GM21528 (cell line): ENCODE measurements around the gene KCNQ1OT1.

Source experiments
- ATAC-seq: cut with Tn5 transposase; IDR thresholded peaks from one replicate; pipeline ENCODE4 v1.9.1; 2021; ENCODE audit warnings: mild to moderate bottlenecking, moderate library complexity; ENCODE audit not compliant: unreplicated experiment, low FRiP score

The KCNQ1OT1 gene

DNA sequence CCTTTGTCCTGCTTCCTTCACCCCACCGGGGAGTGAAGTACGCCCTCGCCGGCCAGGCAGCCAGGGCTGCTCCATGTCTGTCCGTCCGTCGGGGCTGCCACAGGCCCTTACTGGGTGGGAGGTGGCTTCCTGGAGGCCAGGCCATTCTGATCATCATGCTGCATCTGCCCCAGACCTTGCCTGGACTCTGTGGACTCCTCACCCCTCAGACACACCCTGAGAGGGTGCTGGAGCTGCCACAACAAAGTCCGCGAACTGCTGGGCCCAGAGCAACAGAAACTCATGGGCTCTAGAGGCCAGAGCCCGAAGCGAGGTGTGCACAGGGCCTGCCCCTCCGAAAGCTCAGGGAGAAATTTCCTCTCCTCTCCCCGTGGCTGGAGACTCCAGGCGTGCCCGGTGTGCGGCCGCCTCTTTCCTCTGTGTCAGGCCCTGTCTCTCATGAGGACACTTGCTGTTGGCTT is 124.2 kb downstream of the KCNQ1OT1 start:
- ATAC-seq, result no peak

DNA sequence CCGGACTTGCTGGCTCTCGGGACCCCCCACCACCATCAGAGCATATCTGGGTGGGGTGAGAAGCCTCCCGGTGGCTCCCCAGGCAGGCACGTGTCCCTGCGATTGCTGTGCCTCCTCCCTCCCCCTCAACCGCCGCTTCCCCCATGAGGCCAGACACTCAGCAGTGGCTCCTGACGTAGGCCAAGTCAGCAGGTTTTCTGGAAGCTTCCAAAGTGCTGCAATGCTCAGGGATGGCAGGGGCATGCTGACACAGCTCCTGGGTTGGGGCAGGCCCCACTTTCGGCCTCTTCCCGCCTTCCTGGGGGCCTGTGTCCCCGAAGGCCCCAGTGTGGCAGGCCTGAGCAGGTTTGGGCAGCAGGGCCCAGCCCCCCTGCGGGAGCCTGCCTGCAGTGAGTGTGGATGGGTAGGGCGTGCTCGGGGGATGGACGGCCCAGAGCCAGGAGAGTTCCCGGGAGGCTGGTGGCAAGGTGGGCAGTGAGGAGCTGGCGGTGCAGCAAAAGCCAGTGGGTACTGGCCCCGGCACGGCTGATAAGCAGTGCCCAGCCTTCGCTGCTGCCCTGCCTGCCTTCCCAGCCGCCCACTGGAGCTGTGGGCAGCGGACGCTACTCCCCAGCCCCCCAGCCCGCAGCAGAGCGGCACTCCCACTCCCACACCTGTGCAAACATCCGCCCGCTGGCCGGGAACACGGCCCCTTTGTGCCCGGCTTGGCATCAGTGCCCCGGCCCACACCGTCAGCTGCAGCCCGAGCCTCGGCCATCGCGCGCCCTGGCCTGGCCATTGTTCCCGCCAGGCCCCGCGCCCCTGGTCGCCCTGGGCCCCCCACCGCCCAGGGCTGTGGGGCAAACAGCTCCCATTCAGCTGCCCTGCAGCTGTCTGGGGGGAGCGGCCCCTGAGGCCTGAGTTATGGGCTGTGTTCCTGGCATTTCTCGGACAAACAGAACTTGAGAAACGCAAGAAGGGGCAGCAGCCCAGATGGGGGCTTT is 125.0 kb downstream of the KCNQ1OT1 start:
- no peak for ATAC-seq

DNA sequence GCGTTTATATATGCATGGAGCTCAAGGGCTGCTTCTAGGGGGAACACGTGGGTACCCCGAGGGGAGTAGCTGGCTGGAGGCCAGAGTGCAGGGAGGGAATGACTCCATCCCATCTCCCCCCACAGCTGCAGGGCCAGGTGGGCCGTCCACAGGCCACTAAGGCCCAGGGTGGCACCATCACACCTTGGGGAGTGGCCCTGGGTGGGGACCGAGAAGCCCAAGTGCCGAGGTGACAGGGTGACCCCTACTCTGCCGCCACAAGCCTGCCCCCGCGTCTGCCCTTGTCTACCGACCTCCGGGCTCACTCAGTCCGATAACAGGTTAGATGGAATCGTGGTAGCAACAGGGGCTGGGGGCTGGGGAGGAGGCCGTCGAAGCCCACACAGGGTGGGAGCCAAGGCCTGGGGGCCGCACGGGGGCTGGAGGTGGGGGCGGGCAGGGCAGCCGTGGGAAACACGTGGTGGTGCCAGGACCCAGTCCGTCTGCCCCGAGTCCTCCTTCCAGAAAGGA is 125.7 kb downstream of the KCNQ1OT1 start:
- ATAC-seq, result no peak

DNA sequence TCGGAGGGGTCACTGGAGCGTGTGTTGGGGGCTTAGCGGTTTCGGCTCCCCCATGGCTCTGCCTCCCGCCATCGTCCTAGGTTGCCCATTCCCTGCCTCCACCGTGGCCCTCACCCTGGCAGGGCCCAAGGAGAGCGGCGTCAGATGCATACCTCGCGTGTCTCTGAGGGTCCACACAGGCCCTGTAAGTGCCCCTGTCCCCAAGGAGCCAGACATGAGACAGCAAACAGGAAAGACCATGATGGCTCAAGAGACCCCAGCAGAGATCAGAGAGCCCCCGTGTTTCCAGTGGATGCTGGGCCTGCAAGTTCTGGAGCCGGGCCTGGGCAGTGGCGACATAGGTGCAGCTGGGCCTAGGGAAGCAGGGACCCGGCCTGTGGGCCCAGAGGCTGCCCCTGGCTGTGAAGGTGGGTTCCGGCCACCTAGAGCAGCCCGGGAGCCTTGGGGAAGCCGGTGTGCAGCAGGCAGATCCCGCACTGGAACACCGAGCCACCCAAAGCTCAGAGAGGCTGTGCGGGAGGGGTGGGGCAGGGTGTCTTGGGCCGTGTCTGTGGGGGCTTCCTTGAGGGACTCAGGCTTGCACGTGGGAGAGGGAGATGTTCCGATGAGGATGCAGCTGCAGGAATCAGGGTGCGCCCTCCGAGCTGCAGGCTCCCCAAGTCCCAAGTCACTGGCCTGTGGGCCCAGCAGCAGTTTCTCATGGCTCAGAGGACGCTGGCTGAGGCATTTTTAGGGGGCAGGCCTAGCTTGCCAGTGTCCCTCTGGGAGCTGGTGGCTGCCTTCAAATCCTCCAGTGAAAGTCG is 126.4 kb downstream of the KCNQ1OT1 start:
- no peak for ATAC-seq

DNA sequence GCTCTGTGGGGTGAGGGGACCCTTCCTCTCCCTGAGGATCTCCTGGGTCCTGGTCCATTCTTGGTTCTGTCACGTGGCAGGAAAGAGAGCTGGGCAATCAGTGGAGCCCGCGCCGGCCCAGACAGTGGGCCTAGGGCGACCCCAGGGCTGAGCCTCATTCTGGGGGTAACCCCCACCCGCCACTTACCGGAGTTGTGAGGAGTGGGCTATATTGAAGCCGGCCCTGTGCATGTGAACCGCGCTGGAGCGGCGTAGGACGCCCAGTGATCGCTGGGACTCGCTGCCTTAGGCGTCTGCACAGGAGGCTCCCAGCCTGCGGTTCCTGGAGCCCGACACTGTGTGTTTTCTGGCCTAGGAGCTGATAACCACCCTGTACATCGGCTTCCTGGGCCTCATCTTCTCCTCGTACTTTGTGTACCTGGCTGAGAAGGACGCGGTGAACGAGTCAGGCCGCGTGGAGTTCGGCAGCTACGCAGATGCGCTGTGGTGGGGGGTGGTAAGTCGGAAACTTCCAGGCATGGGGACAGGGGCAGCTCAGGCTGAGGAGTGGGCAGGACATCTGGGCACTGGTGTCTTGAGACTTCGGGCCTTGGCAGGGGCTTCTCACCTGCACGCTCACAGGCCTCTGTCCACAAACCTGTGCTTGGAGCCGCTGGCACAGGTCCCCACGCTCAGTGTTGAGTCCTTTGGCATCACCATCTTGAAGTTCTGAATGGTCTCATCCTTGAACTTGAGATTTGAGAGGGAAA is 127.1 kb downstream of the KCNQ1OT1 start:
- no peak for ATAC-seq

DNA sequence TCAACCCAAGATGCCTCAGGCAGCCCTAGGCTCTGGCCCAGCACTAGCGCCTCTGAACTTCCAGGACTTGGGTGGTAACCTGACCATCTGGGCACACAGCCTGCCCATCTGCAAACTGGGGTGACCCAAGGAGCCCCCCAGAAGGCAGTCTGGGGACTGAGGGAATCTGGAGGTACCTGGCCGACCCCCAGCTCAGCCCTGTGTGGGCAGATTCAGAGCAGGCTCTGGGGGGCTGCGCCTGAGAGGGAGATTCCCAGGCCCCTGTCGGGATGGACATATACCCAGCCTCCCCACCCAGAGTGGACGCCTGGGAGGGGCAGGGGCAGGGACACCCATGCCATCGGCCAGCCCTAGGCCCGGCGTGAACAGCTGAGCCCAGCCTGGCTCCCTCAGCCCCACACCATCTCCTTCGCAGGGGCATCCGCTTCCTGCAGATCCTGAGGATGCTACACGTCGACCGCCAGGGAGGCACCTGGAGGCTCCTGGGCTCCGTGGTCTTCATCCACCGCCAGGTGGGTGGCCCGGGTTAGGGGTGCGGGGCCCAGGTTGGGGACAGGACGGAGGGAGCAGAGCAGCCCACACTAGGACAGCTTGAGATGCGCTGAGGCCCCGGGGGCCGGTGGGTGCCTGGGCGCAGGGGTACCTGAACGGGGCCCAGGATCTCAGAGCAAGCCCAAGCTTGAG is 128.1 kb downstream of the KCNQ1OT1 start:
- no peak for ATAC-seq

DNA sequence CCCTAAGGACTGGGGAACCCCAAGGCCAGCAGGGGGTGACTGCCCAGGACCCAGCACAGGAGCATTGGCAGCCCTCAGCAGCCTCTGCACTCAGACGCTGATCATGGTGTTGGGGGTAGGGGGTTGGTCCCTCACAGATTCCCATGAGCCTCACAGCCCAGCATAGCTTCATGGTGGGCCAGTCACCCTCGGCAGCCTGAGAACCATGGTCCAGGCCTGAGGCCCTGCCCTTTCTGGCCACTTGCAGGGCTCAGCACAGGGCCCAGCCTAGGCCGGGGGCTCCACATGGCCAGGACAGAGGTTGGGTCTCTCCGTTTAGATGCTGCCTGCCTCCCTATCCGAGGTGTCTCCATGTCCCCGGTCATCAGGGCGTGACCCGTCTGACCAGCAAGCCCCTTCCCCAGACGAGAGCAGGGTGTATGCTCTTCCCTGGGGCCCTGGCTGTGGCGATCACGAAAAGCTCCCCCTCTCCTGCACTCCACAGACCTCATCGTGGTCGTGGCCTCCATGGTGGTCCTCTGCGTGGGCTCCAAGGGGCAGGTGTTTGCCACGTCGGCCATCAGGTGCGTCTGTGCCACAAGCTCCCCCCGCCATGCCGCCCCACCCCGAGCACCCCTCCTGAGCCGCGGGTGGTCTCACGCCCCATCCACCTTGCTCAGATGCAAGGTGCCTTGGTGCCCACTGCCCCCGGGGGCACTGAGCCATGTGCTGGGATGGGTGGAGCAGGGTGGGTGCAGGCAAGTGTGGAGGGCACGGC is 128.8 kb downstream of the KCNQ1OT1 start:
- ATAC-seq, result no peak

DNA sequence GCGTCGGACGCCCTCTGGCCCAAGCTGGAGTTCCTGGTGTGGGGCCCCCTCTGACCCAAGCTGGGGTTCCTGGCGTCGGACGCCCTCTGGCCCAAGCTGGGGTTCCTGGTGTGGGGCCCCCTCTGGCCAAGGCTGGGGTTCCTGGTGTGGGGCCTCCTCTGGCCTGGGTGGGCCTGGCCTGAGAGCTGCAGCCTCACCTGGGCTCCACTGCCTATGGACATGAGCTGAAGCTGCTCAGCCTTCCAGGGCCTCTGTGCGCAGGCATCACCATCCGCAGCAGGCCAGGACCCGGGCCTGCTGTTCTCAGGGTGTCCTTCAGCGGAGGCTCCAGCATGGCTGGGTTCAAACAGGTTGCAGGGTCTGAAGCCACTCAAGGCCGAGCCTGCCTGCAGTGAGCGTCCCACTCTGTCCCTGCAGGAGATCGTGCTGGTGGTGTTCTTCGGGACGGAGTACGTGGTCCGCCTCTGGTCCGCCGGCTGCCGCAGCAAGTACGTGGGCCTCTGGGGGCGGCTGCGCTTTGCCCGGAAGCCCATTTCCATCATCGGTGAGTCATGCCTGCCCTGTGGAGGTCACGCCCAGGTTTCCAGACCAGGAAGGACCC is 129.5 kb downstream of the KCNQ1OT1 start:
- no peak for ATAC-seq

DNA sequence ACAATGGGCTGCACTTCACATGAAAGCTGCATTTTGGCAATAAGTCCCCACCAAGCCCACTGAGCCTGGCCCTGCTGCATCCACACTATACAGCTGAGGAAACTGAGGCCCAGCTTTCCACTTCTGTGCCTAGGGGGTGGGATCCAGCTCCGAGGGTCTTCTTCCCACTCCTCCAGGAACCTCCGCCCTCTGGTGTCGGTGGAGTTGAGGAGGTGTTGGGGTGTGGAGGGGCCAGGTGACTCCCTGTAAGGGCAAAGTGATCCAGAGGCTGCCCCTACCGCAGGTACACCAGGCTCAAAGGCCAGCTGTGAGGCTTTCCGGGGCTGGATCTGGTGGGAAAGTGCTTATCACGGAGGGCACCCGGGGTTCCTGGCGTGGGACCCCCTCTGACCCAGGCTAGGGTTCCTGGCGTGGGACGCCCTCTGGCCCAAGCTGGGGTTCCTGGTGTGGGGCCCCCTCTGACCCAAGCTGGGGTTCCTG is 130.0 kb downstream of the KCNQ1OT1 start:
- no peak for ATAC-seq

DNA sequence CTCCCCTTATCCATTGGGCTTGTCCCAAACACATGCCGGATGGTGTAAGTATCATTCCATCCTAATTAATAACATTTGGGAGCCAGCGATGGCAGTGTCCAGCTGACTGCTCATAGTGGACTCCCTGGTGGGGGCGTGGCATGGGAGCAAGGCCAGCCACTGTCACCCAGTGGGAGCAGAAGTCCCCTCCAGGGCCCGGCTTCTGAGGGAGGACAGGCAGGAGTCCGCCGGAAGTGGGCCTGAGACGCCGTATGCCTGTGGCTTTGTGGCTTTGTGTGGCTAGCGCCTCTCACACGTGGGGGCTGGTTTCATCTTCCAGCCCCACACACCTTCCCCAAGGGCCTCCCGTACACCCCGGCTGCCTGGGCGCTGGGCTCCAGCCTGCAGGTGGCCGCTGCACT is 130.5 kb downstream of the KCNQ1OT1 start:
- ATAC-seq, result no peak

DNA sequence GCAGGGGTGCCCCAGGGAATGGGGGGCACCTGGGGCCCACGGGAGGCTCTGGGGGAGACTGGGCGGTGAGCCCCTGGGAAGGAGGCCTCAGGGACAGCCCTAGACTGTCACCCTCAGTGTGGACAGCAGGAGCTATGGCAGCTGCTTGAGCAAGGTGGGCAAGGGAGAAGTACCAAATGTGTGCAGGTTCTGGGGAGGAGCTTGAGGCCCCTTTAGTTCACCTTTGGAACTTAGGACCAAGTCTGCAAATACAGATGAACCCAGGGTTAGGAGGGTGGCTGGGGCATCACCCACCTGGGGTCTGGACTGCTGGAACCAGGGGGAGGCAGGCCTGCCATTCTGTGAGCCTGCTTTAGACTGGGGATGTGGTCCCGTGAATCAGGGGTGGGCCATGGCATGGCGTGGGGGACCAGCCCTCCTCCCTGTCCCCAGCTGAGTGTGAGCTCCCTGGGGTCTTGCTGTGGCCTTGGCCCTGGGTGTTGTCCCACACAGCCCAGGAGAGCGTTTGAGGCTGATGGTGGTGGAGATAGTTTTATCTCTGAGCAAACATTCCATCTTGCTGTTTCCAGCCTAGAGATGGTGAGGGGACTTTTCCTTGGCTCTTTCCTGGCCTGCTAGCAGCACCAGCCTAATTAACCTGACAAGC is 132.6 kb downstream of the KCNQ1OT1 start:
- no peak for ATAC-seq

DNA sequence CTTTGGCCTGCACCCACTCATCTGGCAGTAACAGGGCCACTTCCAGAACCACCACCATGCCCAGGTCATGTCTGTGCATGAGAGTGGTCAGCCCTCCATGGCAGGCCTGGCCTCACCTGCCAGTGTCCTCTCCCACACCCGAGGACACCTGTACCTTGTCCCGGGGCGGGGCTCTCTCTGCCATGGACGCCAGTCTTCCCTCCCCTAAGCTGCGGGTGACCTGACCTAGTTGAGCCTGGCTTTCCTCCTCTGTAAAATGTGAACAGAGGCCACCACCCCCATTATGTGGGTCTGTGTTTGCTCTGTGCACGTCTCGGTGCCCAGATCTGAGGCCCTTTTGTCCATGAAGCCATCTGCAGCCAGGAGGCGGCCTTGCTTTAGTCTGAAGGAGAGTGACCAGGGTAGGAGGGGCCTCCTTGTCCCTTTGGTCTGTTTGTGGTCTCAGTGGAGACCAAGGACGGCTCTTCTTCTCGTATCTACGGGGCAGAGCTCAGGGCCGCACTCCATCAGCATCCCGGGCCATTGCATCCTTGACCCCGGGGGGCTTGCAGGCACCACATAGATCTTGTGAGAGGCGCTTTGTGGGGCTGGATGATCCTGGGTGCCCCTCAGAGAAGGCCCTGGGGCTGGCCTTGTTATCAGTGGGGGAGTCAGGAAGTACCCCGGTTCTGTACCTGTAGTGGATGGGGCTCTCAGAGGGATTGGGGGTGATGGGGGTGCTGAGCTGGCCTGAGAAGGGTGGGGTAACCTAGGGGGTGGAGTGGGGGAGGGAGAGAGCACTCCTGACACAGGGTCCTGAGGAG is 133.4 kb downstream of the KCNQ1OT1 start:
- no peak for ATAC-seq

DNA sequence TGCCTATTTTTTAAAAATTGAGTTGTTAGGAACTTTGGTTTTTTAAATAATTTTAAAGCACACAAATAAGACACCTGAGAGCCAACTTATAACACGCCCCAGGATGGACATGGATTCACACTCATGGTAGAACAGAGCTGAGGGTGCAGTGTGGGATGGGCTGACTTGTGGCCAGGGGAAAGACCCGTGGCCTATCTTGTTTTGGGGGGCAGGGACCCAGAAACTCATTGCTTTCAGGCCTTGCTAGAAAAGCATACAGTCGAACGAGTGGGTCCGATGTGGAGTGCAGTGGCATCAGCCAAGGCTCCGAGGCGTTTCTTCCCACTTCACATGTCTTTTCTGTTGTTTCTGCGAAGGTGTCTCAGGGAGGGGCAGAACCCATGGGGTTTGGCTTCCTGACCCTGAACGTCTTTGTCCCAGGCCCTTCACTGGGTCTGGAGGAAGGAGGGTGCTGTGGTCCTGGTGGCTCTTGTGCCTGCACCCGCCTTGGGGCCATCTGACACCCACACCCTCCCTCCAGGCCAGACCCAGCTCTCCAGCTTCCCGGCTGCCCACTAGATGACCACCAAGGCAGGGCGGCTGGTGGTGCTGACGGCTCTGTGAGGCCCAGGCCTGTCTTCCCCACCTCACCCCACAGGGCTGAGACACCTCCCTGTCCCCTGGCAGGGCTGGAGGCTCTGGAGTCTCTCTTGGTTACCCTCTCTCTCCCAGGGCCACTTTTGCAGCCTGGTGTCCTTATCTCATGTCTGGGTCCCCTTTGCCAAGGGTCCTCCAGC is 134.2 kb downstream of the KCNQ1OT1 start:
- ATAC-seq, result no peak

DNA sequence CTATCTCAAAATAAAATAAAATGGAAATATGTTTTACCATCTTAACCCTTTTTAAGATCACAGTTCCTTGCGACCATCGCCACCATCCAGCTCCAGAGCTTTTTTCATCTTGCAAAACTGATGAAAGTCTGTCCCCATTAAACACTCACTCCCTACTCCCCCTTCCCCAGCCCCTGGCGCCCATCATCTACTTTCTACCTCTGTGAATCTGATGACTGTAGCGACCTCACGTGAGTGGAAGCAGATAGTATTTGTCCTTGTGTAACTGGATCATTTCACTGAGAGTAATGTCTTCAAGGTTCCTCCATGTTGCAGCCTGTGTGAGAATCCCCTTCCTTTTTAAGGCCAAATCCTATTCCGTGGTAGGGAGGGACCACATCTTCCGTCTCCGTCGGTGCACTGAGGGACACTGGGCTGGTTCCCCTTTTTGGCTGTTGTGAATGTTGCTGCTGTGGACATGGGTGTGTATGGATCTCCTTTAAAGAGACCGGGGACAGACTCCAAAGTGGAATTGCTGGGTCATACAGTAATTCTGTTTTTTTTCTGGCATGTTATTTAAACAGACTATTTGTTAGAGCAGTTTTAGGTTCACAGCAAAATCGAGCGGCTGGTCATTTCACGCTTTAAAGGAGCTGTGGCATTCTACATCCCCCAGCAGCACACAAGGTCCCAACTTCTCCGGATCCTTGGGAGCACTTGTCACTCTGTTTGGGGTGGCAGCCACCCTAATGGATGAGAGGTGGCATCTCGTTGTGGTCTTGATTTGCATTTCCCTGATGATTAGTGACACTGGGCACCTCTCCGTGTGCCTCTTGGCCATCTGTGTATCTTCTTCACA is 135.0 kb downstream of the KCNQ1OT1 start:
- no peak for ATAC-seq

DNA sequence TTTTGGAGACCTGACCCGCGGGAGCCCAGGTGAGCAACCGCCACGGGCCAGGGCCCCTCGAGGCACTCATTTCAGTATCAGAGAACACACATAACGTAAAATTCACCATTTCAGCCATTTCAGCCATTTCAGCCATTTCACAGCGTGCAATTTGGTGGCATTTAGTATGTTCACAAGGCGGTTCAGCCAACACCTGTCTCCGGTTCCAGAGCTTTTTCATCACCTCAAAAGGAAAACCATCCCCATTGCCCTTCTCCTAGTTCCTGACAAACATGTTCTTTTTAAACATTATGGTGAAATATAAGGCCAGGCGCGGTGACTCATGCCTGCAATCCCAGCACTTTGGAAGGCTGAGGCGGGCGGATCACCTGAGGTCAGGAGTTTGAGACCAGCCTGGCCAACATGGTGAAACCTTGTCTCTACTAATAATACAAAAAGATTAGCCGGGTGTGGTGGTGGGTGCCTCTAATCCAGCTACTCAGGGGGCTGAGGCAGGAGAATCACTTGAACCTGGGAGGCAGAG is 135.7 kb downstream of the KCNQ1OT1 start:
- ATAC-seq, result no peak
